Measurements from ENCODE around the gene ROR1.

GRCh38 chr1:63984257-63984929 lies 210.6 kb downstream of the ROR1 start:
- TF ChIP-seq, protein P1, sequence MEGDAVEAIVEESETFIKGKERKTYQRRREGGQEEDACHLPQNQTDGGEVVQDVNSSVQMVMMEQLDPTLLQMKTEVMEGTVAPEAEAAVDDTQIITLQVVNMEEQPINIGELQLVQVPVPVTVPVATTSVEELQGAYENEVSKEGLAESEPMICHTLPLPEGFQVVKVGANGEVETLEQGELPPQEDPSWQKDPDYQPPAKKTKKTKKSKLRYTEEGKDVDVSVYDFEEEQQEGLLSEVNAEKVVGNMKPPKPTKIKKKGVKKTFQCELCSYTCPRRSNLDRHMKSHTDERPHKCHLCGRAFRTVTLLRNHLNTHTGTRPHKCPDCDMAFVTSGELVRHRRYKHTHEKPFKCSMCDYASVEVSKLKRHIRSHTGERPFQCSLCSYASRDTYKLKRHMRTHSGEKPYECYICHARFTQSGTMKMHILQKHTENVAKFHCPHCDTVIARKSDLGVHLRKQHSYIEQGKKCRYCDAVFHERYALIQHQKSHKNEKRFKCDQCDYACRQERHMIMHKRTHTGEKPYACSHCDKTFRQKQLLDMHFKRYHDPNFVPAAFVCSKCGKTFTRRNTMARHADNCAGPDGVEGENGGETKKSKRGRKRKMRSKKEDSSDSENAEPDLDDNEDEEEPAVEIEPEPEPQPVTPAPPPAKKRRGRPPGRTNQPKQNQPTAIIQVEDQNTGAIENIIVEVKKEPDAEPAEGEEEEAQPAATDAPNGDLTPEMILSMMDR (IDR thresholded peaks at IDR 0.05): no peak
- TF ChIP-seq POLR2A (IDR thresholded peaks at IDR 0.05): no peak
- no peak for TF ChIP-seq EP300 (IDR thresholded peaks at IDR 0.05)
